Hindlimb muscle (tissue), 1 donor: ENCODE data around the gene PTPRF. TPM values are rescaled to one million over a fixed set of nuclear protein-coding genes. Genes with fewer than 3 reads are reported as not detected.
"Not testable (repeated sequence)": the region's sequence is repeated elsewhere in the genome, so short reads cannot be mapped to it uniquely, and the experiment has no call there.

Experiments
- DNase-seq: peaks from one replicate; pipeline ENCODE4 v3.0.0-alpha.2; 2013
- polyA plus RNA-seq: library from polyadenylated mRNA; unstranded; fragments of 120-200 nt; gene quantifications from one replicate; pipeline ENCODE4 v1.2.1, GENCODE V29; 2013; ENCODE audit not compliant: insufficient read length

The PTPRF gene
- polyA plus RNA-seq, 1 donor = 29.2 TPM

GRCh38 chr1:43637267-43637666 is 106.6 kb downstream of the PTPRF start:
- no peak for DNase-seq

GRCh38 chr1:43638381-43638780 is 107.7 kb downstream of the PTPRF start:
- not testable (repeated sequence) for DNase-seq

- no peak for DNase-seq
Observed at GRCh38 chr1:43639976-43640794, 109.5 kb downstream of the PTPRF start.

GRCh38 chr1:43644558-43644957 is 113.9 kb downstream of the PTPRF start:
- DNase-seq = no peak

GRCh38 chr1:43645461-43645860 is 114.8 kb downstream of the PTPRF start:
- DNase-seq = no peak

GRCh38 chr1:43647331-43647730 is 116.6 kb downstream of the PTPRF start:
- not testable (repeated sequence) for DNase-seq

GRCh38 chr1:43648221-43648847 is 117.7 kb downstream of the PTPRF start:
- DNase-seq = no peak

GRCh38 chr1:43648876-43649477 is 118.3 kb downstream of the PTPRF start:
- DNase-seq = no peak

- peak; percentile 96 for DNase-seq
Observed at GRCh38 chr1:43650310-43651085, 119.8 kb downstream of the PTPRF start.

- no peak for DNase-seq
Observed at GRCh38 chr1:43651188-43651587, 120.5 kb downstream of the PTPRF start.

- no peak for DNase-seq
Observed at GRCh38 chr1:43651902-43652301, 121.2 kb downstream of the PTPRF start.

GRCh38 chr1:43653339-43653738 is 122.7 kb downstream of the PTPRF start:
- no peak for DNase-seq

- no peak for DNase-seq
Observed at GRCh38 chr1:43653893-43654292, 123.2 kb downstream of the PTPRF start.

- DNase-seq = no peak
Observed at GRCh38 chr1:43655953-43656352, 125.3 kb downstream of the PTPRF start.

GRCh38 chr1:43659212-43660166 is 128.8 kb downstream of the PTPRF start:
- DNase-seq = no peak

GRCh38 chr1:43660355-43660754 is 129.7 kb downstream of the PTPRF start:
- no peak for DNase-seq

GRCh38 chr1:43664369-43664768 is 133.7 kb downstream of the PTPRF start:
- DNase-seq = no peak

- DNase-seq = no peak
Observed at GRCh38 chr1:43666608-43667007, 135.9 kb downstream of the PTPRF start.

GRCh38 chr1:43668956-43669355 is 138.3 kb downstream of the PTPRF start:
- no peak for DNase-seq

- no peak for DNase-seq
Observed at GRCh38 chr1:43669878-43670277, 139.2 kb downstream of the PTPRF start.

- no peak for DNase-seq
Observed at GRCh38 chr1:43671193-43671592, 140.5 kb downstream of the PTPRF start.
